Naive B cell (primary cell): ENCODE measurements around the gene RAX2. TPM values are rescaled to one million over a fixed set of nuclear protein-coding genes. Genes with fewer than 3 reads are reported as not detected.
A peak's percentile ranks its signal among the peaks of the same experiment; 100 is the strongest.

Experiments
- ATAC-seq, 2 donors: fragments of 150-1000 bp; cut with Tn5 transposase; 2 replicates each; pipeline ENCODE4 v1.10.0; 2021; ENCODE audit warnings: low read depth in 2 of 2, mild to moderate bottlenecking in 2 of 2, moderate library complexity in 2 of 2
- DNase-seq: peaks from one replicate; pipeline ENCODE4 v3.0.0; 2022
- H3K27ac Mint-ChIP-seq, 6 donors: one replicate each; pipeline ENCODE4 v1.8.0; 2020 to 2022; ENCODE audit warnings: mild to moderate bottlenecking in 6 of 6, mixed read lengths in 6 of 6, moderate library complexity in 5 of 6, inconsistent platforms in 2 of 6
- H3K27me3 Mint-ChIP-seq, 3 donors: one replicate each; pipeline ENCODE4 v1.8.0; 2021 to 2022; ENCODE audit warnings: mixed read lengths in 3 of 3, mild to moderate bottlenecking in 1 of 3
- H3K36me3 Mint-ChIP-seq, 2 donors: one replicate each; pipeline ENCODE4 v1.8.0; 2020 to 2022; ENCODE audit warnings: mixed read lengths in 2 of 2, inconsistent platforms in 1 of 2, mild to moderate bottlenecking in 1 of 2
- H3K4me1 Mint-ChIP-seq, 3 donors: one replicate each; pipeline ENCODE4 v1.8.0; 2020 to 2022; ENCODE audit warnings: mixed read lengths in 3 of 3, inconsistent platforms in 1 of 3, mild to moderate bottlenecking in 1 of 3, moderate library complexity in 1 of 3
- H3K4me3 Mint-ChIP-seq, 8 donors: one replicate each; pipeline ENCODE4 v1.8.0; 2020 to 2022; ENCODE audit warnings: mild to moderate bottlenecking in 8 of 8, mixed read lengths in 8 of 8, moderate library complexity in 8 of 8, inconsistent platforms in 2 of 8
- H3K9me3 Mint-ChIP-seq, 7 donors: one replicate each; pipeline ENCODE4 v1.8.0; 2020 to 2022; ENCODE audit warnings: mixed read lengths in 7 of 7, mild to moderate bottlenecking in 5 of 7, inconsistent platforms in 2 of 7, moderate library complexity in 1 of 7
- polyA plus RNA-seq, 6 donors: library from polyadenylated mRNA; unstranded; fragments of 300-500 nt; fragmentation: Illumina TruSeq; gene quantifications; one replicate each; pipeline ENCODE4 v1.2.3, GENCODE V29; 2021; ENCODE audit warnings: low read depth in 6 of 6

Gene RAX2
- polyA plus RNA-seq, 6 donors from 2014 or later: 0.20 TPM; not detected in 5

- DNase-seq: no peak
- Mint-ChIP-seq H3K27me3 (peaks cover 0 to 13% (median 4%) of the 10 kb centered on the region in 3 donors), H3K4me3 (no peak overlapping the region)
Measured at GRCh38 chr19:3792114-3792513, 20.1 kb upstream of the RAX2 start.

GRCh38 chr19:3790941-3791340 lies 18.9 kb upstream of the RAX2 start:
- no peak overlapping the region for H3K27ac Mint-ChIP-seq
- no peak for ATAC-seq
- H3K4me1 Mint-ChIP-seq: peaks cover 0 to 6% (median 2%) of the 10 kb centered on the region in 3 donors
- H3K4me3 Mint-ChIP-seq: no peak overlapping the region
- no peak for DNase-seq
- H3K36me3 Mint-ChIP-seq: peaks cover 0 to 8% of the 10 kb centered on the region in 2 donors
- peaks cover 0 to 6% (median 4%) of the 10 kb centered on the region in 7 donors for H3K9me3 Mint-ChIP-seq
- H3K27me3 Mint-ChIP-seq: peaks cover 0 to 6% (median 4%) of the 10 kb centered on the region in 3 donors

More at GRCh38 chr19:3792114-3792513, 20.1 kb upstream of the RAX2 start:
- ATAC-seq: no peak
- H3K27ac Mint-ChIP-seq: no peak overlapping the region
- peaks cover 0 to 6% (median 2%) of the 10 kb centered on the region in 3 donors for H3K4me1 Mint-ChIP-seq
- H3K36me3 Mint-ChIP-seq: peaks cover 0 to 16% of the 10 kb centered on the region in 2 donors
- peaks cover 7 to 18% (median 10%) of the 10 kb centered on the region in 7 donors for H3K9me3 Mint-ChIP-seq

GRCh38 chr19:3790209-3790734 lies 18.2 kb upstream of the RAX2 start:
- DNase-seq (no peak), ATAC-seq (no peak)
- H3K36me3 Mint-ChIP-seq: peaks cover 0 to 8% of the 10 kb centered on the region in 2 donors
- peak overlapping the region in 1 of 6 donors; percentile 83 for H3K27ac Mint-ChIP-seq
- H3K9me3 Mint-ChIP-seq: peaks cover 0 to 6% (median 4%) of the 10 kb centered on the region in 7 donors
- H3K4me3 Mint-ChIP-seq: peak overlapping the region in 2 of 8 donors; percentile 33 to 48
- peaks cover 0 to 6% (median 4%) of the 10 kb centered on the region in 3 donors for H3K27me3 Mint-ChIP-seq
- peaks cover 3 to 6% (median 5%) of the 10 kb centered on the region in 3 donors for H3K4me1 Mint-ChIP-seq

GRCh38 chr19:3788996-3789778 lies 17.2 kb upstream of the RAX2 start:
- H3K27ac Mint-ChIP-seq: peak overlapping the region in 1 of 6 donors; percentile 86
- H3K27me3 Mint-ChIP-seq: peaks cover 0 to 6% (median 4%) of the 10 kb centered on the region in 3 donors
- peaks cover 12 to 15% (median 14%) of the 10 kb centered on the region in 3 donors for H3K4me1 Mint-ChIP-seq
- no peak for ATAC-seq
- H3K9me3 Mint-ChIP-seq: peaks cover 0 to 6% (median 4%) of the 10 kb centered on the region in 7 donors
- peak overlapping the region in 1 of 8 donors; percentile 49 for H3K4me3 Mint-ChIP-seq
- peaks cover 0 to 8% of the 10 kb centered on the region in 2 donors for H3K36me3 Mint-ChIP-seq
- DNase-seq: no peak

- Mint-ChIP-seq H3K27me3 (peaks cover 0 to 4% (median 0%) of the 10 kb centered on the region in 3 donors), H3K4me3 (peak within 1 kb of the TSS; percentile 68 to 90 (median 82)), H3K27ac (peak within 1 kb of the TSS in 1 of 6 donors; percentile 65), H3K36me3 (peaks cover 12 to 17% of the 10 kb centered on the region in 2 donors), H3K4me1 (peaks cover 12 to 20% (median 14%) of the 10 kb centered on the region in 3 donors), H3K9me3 (peaks cover 7 to 19% (median 16%) of the 10 kb centered on the region in 7 donors)
- peak; percentile 66 to 69 for ATAC-seq
- peak; percentile 53 for DNase-seq
Measured at GRCh38 chr19:3785938-3786824, 14.2 kb upstream of the RAX2 start, which contains the start of gene MATK. TSS of gene MATK (minus strand) at chr19:3786381. CDS start at chr19:3785135, 1,246 bp downstream.

GRCh38 chr19:3785451-3785937 lies 13.5 kb upstream of the RAX2 start:
- ATAC-seq: peak in 1 of 2 donors; percentile 45
- peak overlapping the region; percentile 68 to 90 (median 80) for H3K4me3 Mint-ChIP-seq
- H3K27me3 Mint-ChIP-seq: peaks cover 0 to 4% (median 0%) of the 10 kb centered on the region in 3 donors
- H3K27ac Mint-ChIP-seq: peak overlapping the region in 1 of 6 donors; percentile 65
- H3K4me1 Mint-ChIP-seq: peaks cover 12 to 20% (median 14%) of the 10 kb centered on the region in 3 donors
- DNase-seq: peak; percentile 21
- peaks cover 7 to 21% (median 19%) of the 10 kb centered on the region in 7 donors for H3K9me3 Mint-ChIP-seq
- H3K36me3 Mint-ChIP-seq: peaks cover 16% of the 10 kb centered on the region in 2 donors

GRCh38 chr19:3784607-3785450 lies 12.8 kb upstream of the RAX2 start:
- Mint-ChIP-seq H3K27me3 (no peaks in the 10 kb centered on the region), H3K36me3 (peaks cover 16% of the 10 kb centered on the region in 2 donors), H3K9me3 (peaks cover 7 to 21% (median 19%) of the 10 kb centered on the region in 7 donors), H3K27ac (peak overlapping the region in 3 of 6 donors; percentile 5 to 87 (median 60)), H3K4me1 (peaks cover 12 to 20% (median 14%) of the 10 kb centered on the region in 3 donors), H3K4me3 (peak overlapping the region; percentile 68 to 90 (median 82))
- DNase-seq (no peak), ATAC-seq (peak in 1 of 2 donors; percentile 13)

- Mint-ChIP-seq H3K9me3 (peaks cover 7 to 21% (median 19%) of the 10 kb centered on the region in 7 donors), H3K4me1 (peaks cover 10 to 14% (median 14%) of the 10 kb centered on the region in 3 donors), H3K27ac (peak overlapping the region in 1 of 6 donors; percentile 5), H3K36me3 (peaks cover 16% of the 10 kb centered on the region in 2 donors), H3K27me3 (no peaks in the 10 kb centered on the region), H3K4me3 (peak overlapping the region; percentile 60 to 89 (median 80))
- no peak for DNase-seq
- ATAC-seq: peak in 1 of 2 donors; percentile 18
Measured at GRCh38 chr19:3783660-3784584, 11.9 kb upstream of the RAX2 start.

- H3K9me3 Mint-ChIP-seq: peaks cover 7 to 21% (median 19%) of the 10 kb centered on the region in 7 donors
Measured at GRCh38 chr19:3782903-3783302, 10.9 kb upstream of the RAX2 start.

GRCh38 chr19:3782330-3782729 lies 10.3 kb upstream of the RAX2 start:
- Mint-ChIP-seq H3K27ac (no peak overlapping the region), H3K4me1 (peaks cover 10 to 14% (median 13%) of the 10 kb centered on the region in 3 donors), H3K9me3 (peaks cover 7 to 21% (median 19%) of the 10 kb centered on the region in 7 donors), H3K27me3 (no peaks in the 10 kb centered on the region), H3K36me3 (peaks cover 16% of the 10 kb centered on the region in 2 donors), H3K4me3 (peak overlapping the region in 5 of 8 donors; percentile 8 to 72 (median 60))
- DNase-seq (no peak), ATAC-seq (no peak)

More at GRCh38 chr19:3782903-3783302, 10.9 kb upstream of the RAX2 start:
- Mint-ChIP-seq H3K4me1 (peaks cover 10 to 14% (median 13%) of the 10 kb centered on the region in 3 donors), H3K27ac (no peak overlapping the region), H3K36me3 (peaks cover 16% of the 10 kb centered on the region in 2 donors), H3K27me3 (no peaks in the 10 kb centered on the region), H3K4me3 (no peak overlapping the region)
- ATAC-seq (no peak), DNase-seq (no peak)

- Mint-ChIP-seq H3K27me3 (no peaks in the 10 kb centered on the region), H3K27ac (peak overlapping the region in 1 of 6 donors; percentile 38), H3K4me3 (no peak overlapping the region), H3K36me3 (peaks cover 16% of the 10 kb centered on the region in 2 donors), H3K9me3 (peaks cover 8 to 21% (median 19%) of the 10 kb centered on the region in 7 donors), H3K4me1 (peaks cover 10 to 17% (median 14%) of the 10 kb centered on the region in 3 donors)
- ATAC-seq (no peak), DNase-seq (no peak)
Measured at GRCh38 chr19:3781603-3782002, 9.6 kb upstream of the RAX2 start.
